NCI-H748 treated with DMSO at 0.1 percent for 48 hours (cell line): ENCODE results near the gene CACNA1D.

Source experiments
- DNase-seq: peaks from one replicate; lab custom pipeline; 2025; lab: John Stamatoyannopoulos, UW

Gene CACNA1D

GRCh38 chr3:53579636-53580035 is 85.2 kb downstream of the CACNA1D start:
- no peak for DNase-seq

- no peak for DNase-seq
These were observed 87.3 kb downstream of the CACNA1D start for GRCh38 chr3:53581671-53582070.

DNA sequence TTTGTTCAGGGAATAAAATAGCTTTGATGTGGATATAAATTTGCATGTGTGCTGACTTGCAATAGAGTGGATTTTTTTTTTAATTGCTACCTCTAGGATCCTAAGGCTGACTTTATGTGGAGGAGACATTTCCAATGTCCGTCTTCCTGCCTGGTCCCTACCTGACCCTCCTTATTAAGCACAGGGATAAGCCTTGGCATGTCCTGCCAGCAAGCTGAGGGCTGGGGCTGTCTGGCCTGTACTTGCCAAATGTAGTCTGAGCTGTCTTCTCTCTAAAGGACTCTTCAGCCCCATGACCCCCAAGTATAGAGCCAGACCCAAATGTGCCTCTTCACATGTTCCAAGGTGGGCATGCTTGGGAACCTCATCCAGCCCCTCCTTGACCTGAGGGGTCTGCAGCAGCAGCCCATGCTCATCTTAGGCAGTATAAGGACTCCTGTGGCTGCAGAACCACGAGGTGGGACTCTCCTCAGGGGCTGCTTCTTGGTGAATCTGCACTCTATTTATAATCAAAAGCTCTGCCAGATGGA is 88.8 kb downstream of the CACNA1D start:
- DNase-seq: no peak

GRCh38 chr3:53585049-53585448 is 90.6 kb downstream of the CACNA1D start:
- DNase-seq: no peak

GRCh38 chr3:53585627-53586026 is 91.2 kb downstream of the CACNA1D start:
- no peak for DNase-seq

DNA sequence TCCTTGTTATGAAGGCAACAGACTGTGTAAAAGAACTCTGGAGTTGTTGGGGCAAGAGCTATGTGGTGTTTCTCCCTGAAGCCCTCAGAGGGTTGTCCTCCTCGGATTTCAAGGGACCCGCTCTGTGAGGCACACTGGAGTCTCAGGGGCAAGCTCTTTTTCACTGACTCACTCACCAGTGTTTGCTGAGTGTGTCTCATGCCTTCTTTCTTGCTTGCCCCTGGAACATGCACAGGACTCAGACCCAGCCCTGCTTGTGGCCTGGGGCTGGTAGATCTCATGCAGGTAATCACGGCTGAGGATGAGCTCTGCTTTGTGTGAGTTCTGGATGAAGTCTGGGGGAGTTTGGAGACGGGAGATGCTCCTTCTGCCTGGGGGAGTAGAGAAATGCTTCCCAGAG is 93.7 kb downstream of the CACNA1D start:
- DNase-seq: no peak

DNA sequence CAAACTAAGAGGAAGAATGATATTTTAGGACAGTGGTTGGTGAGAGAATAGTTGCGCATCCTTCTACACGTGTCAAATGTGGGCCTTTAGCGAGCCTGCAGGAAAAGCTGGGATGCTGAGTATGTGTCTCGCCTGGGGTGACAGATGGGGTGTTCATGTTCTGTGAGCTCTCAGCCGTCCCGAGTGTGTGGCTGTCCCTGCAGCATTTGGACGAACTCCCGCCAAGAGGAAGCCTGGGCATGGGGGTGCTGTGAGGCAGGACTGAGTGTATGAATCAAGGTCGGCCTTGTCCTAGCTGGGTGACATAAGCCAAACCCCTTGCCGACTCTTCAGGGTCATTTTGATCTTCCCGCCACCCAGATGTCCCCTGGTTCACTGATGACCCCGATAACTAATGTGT is 94.8 kb downstream of the CACNA1D start:
- DNase-seq: no peak

DNA sequence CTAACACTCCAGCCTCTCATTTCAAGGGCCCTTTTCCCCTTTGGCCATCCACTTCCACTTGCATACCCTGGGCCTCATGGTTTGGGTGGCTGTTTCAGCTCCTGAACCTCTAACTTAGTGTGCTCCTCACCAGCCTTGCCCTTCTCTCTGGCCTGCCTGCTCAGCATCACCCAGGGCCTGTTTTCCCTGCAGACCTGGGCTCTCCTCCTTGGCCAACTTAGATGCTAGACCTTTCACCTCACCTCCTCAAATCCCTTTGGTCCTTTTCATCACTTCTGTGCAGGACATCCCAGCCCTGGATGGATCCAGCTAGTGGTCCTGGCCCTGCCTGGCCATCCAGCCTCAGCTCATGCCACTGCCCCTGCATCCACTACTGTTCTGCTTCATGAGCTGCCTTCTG is 95.4 kb downstream of the CACNA1D start:
- no peak for DNase-seq

DNA sequence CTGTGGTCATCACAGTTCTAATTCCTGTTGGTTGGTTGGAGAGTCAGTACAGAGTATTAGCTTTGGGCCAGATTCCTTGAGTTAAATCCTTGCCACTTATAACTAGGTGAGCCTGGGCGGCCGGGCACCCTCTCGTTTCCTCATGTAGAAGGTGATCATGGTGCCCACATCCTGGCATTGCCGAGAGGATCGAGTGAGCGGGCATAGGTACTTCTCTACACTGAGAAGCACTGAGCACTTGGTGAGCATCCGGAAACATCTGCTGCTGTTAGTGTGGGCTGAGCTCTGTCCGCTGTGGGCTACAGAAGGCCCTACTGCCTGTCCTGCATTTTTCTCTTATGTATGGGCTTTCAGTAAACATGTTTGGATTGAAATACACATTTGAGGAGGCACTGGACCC is 96.2 kb downstream of the CACNA1D start:
- no peak for DNase-seq

DNA sequence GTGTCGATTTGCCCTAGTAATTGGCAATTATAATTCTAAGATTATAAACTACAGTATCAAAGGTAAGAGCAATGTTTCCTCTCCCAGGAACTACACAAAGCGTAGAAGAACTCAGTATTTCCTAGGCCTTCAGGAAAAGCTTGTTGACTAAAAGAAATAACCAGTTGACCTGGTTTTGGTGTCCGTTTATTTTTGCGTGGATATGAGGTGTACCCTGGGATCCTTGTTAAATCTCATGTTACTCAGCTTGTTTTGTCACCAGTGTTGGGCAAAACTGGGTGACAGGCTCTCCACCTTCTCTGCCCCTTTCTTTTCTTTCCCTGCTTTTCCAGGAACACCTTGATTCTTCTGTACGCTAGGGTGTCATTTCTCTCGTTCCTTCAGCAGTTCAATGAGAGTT is 97.2 kb downstream of the CACNA1D start:
- DNase-seq: no peak

DNA sequence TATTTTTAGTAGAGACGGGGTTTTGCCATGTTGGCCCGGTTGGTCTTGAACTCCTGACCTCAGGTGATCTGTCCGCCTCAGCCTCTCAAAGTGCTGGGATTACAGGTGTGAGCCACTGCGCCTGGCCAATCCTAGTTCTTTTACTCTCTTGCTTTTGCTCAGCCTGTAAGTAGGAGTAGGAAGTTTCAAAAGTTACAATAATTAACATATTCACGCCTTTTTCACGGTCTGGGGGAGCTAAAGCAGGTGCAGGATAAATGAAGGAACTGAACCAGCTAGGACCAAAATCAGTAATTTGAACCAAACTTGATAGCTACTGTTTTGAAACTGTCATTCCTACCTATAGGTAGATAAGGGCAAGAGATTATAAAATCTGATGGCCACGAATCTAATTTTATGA is 98.5 kb downstream of the CACNA1D start:
- DNase-seq: no peak

GRCh38 chr3:53593611-53594010 is 99.2 kb downstream of the CACNA1D start:
- DNase-seq: no peak

GRCh38 chr3:53594276-53594675 is 99.9 kb downstream of the CACNA1D start:
- no peak for DNase-seq

GRCh38 chr3:53595660-53596059 is 101.2 kb downstream of the CACNA1D start:
- DNase-seq: no peak

GRCh38 chr3:53597136-53597915 is 102.9 kb downstream of the CACNA1D start:
- DNase-seq: no peak

- DNase-seq: no peak
These were observed 105.4 kb downstream of the CACNA1D start for GRCh38 chr3:53599771-53600170.

GRCh38 chr3:53602866-53603265 is 108.5 kb downstream of the CACNA1D start:
- DNase-seq: no peak

GRCh38 chr3:53604232-53604631 is 109.8 kb downstream of the CACNA1D start:
- DNase-seq: no peak

DNA sequence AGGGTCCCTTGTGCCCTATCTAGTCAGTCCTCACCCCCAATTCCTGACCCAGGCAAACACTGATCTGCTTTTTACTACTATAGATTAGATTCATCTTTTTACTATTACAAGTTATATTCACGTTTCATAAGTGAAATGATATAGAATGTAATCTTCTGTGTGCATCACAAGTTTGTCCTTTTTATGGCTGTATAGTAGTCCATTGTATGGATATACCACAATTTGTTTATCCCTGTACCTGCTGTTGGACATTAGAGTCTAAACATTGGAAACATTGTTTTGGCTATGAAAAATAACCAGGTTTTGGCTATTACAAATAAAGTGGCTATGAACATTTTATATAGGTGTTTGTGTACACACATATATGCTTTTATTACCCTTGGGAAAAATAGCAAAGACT is 112.4 kb downstream of the CACNA1D start:
- no peak for DNase-seq

- DNase-seq: no peak
These were observed 118.1 kb downstream of the CACNA1D start for GRCh38 chr3:53612508-53612907.

GRCh38 chr3:53613125-53613524 is 118.7 kb downstream of the CACNA1D start:
- DNase-seq: no peak

- no peak for DNase-seq
These were observed 119.9 kb downstream of the CACNA1D start for GRCh38 chr3:53614307-53614706.

DNA sequence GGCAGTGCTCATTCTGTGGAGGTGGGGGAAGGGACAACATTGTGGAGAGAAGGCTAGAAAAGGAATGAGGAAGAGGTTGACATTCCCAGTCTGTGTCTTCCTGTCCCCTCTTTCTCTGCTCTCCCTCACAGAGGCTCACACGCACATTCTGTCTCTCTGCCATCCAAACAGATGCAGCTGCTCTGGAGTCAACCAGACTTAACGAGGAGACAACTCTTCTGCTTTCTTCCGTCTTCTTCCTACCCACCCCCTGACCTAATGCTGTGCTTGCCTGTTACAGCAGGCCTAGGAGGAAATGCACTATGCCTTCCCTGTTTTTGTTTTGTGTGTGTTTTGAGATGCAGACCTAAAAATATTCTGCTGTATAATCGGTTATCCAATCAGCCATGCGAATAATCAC is 121.9 kb downstream of the CACNA1D start:
- no peak for DNase-seq
